Keratinocyte (primary cell): ENCODE data around the gene PLBD2. TPM values are rescaled to one million over a fixed set of nuclear protein-coding genes. Genes with fewer than 3 reads are reported as not detected.

Experiments
- DNase-seq: peaks from one replicate; pipeline ENCODE4 v3.0.0-alpha.2; 2011; ENCODE audit warnings: low read depth, missing footprints, low spot score
- FAIRE-seq: peaks from 2 replicates; lab custom pipeline; 2011; peaks lifted over from hg19 to GRCh38; lab: Jason Lieb, UNC
- H2AFZ ChIP-seq: 2 replicates; pipeline ENCODE4 v1.6.0; 2012; ENCODE audit warnings: low read length, control low read depth, inconsistent platforms; ENCODE audit not compliant: control insufficient read depth
- H3K27ac ChIP-seq: 2 replicates; pipeline ENCODE4 v1.5.1; 2011; ENCODE audit warnings: low read length; ENCODE audit not compliant: control insufficient read depth, insufficient read depth
- H3K27me3 ChIP-seq: 3 replicates; pipeline ENCODE4 v1.6.0; 2011; ENCODE audit warnings: low read length; ENCODE audit not compliant: control insufficient read depth, insufficient read depth; ENCODE audit errors: extremely low read depth
- H3K36me3 ChIP-seq, 2 experiments: 2 replicates in 1 of 2; 3 replicates in 1 of 2; pipeline ENCODE4 v1.5.1; 2011; ENCODE audit warnings: low read length in 2 of 2, mild to moderate bottlenecking in 1 of 2; ENCODE audit not compliant: control insufficient read depth in 2 of 2, insufficient read depth in 2 of 2; ENCODE audit errors: extremely low read depth in 1 of 2
- H3K4me1 ChIP-seq: 3 replicates; pipeline ENCODE4 v1.5.1; 2011; ENCODE audit warnings: low read length; ENCODE audit not compliant: control insufficient read depth, insufficient read depth; ENCODE audit errors: extremely low read depth
- H3K4me2 ChIP-seq: 3 replicates; pipeline ENCODE4 v1.6.0; 2011; ENCODE audit warnings: low read depth, low read length; ENCODE audit not compliant: control insufficient read depth, insufficient read depth; ENCODE audit errors: extremely low read depth
- H3K4me3 ChIP-seq, 3 experiments: fragments of 200-600 bp in 1 of 3; sonication (generic) in 1 of 3; 2 replicates in 2 of 3; 3 replicates in 1 of 3; pipeline ENCODE4 v1.5.1; 2011 to 2016; ENCODE audit warnings: low read length in 3 of 3, mild to moderate bottlenecking in 3 of 3, control low read depth in 2 of 3, inconsistent platforms in 1 of 3, low read depth in 1 of 3, mixed read lengths in 1 of 3, mixed run types in 1 of 3, moderate library complexity in 1 of 3; ENCODE audit not compliant: control insufficient read depth in 2 of 3, insufficient read depth in 2 of 3; ENCODE audit errors: extremely low read depth in 1 of 3
- H3K79me2 ChIP-seq: 2 replicates; pipeline ENCODE4 v1.6.0; 2012; ENCODE audit warnings: low read length; ENCODE audit not compliant: control insufficient read depth, insufficient read depth
- H3K9ac ChIP-seq: 3 replicates; pipeline ENCODE4 v1.6.0; 2011; ENCODE audit warnings: low read length; ENCODE audit not compliant: control insufficient read depth, insufficient read depth; ENCODE audit errors: extremely low read depth
- H3K9me1 ChIP-seq: 3 replicates; pipeline ENCODE4 v1.6.0; 2011; ENCODE audit warnings: low read length; ENCODE audit not compliant: control insufficient read depth, insufficient read depth; ENCODE audit errors: extremely low read depth
- H3K9me3 ChIP-seq: 2 replicates; pipeline ENCODE4 v1.5.1; 2012; ENCODE audit warnings: low read depth, low read length; ENCODE audit not compliant: control insufficient read depth
- H4K20me1 ChIP-seq: 3 replicates; pipeline ENCODE4 v1.6.0; 2011; ENCODE audit warnings: low read length; ENCODE audit not compliant: control insufficient read depth, insufficient read depth; ENCODE audit errors: extremely low read depth
- EZH2 ChIP-seq: IDR thresholded peaks from one replicate; pipeline ENCODE4 v1.6.1; 2012; ENCODE audit warnings: inconsistent platforms, mild to moderate bottlenecking, low read length, moderate library complexity
- dilution Hi-C: fragments of 300-500 bp; cut with MboI; formaldehyde crosslinking; loops from one replicate; pipeline ENCODE4 v1.7.0; 2020; ENCODE audit warnings: low sequenced_read_pairs; ENCODE audit not compliant: extremely low pct_ligation_motif_present
- polyA plus RNA-seq, 5 experiments: library from polyadenylated mRNA; depleted of rRNA in 3 of 5; stranded (reverse) in 3 of 5; stranded (forward) in 1 of 5; unstranded in 1 of 5; fragments of >200 nt; gene quantifications; 1 replicate in 1 of 5; 2 replicates in 3 of 5; 3 replicates in 1 of 5; pipeline versions ENCODE4 v1.2.1 to v1.2.3, GENCODE V29; 2011 to 2012; ENCODE audit warnings: missing spikeins in 2 of 5, low read depth in 1 of 5, low replicate concordance in 1 of 5
- TF ChIP-seq, protein P1 (sequence below), 3 experiments: IDR thresholded peaks in 1 of 3; conservative IDR thresholded peaks in 1 of 3; optimal IDR thresholded peaks in 1 of 3; 2 replicates in 2 of 3; 3 replicates in 1 of 3; pipeline versions ENCODE3 to v1.5.1; 2011; ENCODE audit warnings: low read length in 3 of 3, mild to moderate bottlenecking in 3 of 3, moderate library complexity in 2 of 3, control low read depth in 1 of 3, inconsistent platforms in 1 of 3; ENCODE audit not compliant: insufficient read depth in 2 of 3; ENCODE audit errors: extremely low read depth in 1 of 3

The PLBD2 gene
- polyA plus RNA-seq, 1 donor (not counting 4 experiments of a cell fraction or from before 2014, with no cell fraction given): 12.9 TPM

DNA sequence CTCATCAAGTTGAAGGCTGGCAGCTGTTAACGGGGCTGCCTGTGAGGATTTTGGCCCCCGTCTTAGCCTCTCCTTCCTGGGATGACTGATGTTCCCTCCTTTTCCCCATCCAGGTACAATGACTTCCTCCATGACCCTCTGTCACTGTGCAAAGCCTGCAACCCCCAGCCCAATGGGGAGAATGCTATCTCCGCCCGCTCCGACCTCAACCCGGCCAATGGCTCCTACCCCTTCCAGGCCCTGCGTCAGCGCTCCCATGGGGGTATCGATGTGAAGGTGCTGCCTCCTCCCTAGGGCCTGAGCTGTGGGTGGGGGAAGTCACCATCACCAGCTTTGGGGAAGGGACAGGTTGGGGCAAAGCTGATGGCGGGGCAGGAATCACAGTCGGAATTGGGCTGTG is 29.2 kb downstream of the PLBD2 start:
- Histone ChIP-seq H3K9me3 (no peaks in the 10 kb centered on the region), H3K4me3 (no peak overlapping the region), H3K9ac (no peak overlapping the region), H3K27ac (no peak overlapping the region), H3K4me2 (no peak overlapping the region), H3K9me1 (no peaks in the 10 kb centered on the region), H3K79me2 (no peaks in the 10 kb centered on the region), H3K27me3 (no peaks in the 10 kb centered on the region), H2AFZ (no peak overlapping the region), H3K4me1 (no peaks in the 10 kb centered on the region), H3K36me3 (peaks cover 0 to 29% of the 10 kb centered on the region in 2 experiments), H4K20me1 (no peaks in the 10 kb centered on the region)
- dilution Hi-C loops: no loop called here
- DNase-seq (no peak), FAIRE-seq (no peak)
- TF ChIP-seq, protein P1, sequence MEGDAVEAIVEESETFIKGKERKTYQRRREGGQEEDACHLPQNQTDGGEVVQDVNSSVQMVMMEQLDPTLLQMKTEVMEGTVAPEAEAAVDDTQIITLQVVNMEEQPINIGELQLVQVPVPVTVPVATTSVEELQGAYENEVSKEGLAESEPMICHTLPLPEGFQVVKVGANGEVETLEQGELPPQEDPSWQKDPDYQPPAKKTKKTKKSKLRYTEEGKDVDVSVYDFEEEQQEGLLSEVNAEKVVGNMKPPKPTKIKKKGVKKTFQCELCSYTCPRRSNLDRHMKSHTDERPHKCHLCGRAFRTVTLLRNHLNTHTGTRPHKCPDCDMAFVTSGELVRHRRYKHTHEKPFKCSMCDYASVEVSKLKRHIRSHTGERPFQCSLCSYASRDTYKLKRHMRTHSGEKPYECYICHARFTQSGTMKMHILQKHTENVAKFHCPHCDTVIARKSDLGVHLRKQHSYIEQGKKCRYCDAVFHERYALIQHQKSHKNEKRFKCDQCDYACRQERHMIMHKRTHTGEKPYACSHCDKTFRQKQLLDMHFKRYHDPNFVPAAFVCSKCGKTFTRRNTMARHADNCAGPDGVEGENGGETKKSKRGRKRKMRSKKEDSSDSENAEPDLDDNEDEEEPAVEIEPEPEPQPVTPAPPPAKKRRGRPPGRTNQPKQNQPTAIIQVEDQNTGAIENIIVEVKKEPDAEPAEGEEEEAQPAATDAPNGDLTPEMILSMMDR (optimal IDR thresholded peaks at IDR 0.05 in 1 of 3, IDR thresholded peaks at IDR 0.05 in 1 of 3, conservative IDR thresholded peaks at IDR 0.05 in 1 of 3; ENCODE audit: extremely low read depth in 1 of 3, insufficient read depth in 2 of 3, low read length in 3 of 3): no peak
- no peak for TF ChIP-seq EZH2

DNA sequence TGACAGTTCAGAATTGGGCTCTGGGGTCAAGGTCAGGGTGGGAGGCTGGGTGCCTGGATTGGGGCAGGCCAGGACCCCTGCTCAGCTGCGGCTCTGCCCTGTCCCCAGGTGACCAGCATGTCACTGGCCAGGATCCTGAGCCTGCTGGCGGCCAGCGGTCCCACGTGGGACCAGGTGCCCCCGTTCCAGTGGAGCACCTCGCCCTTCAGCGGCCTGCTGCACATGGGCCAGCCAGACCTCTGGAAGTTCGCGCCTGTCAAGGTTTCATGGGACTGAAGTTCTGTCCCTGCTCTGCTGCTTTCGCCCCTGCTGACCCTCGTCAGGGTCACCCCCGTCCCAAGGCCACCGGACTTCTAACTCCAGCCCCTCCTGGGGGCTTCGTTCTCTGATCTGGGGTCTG is 30.0 kb downstream of the PLBD2 start:
- Histone ChIP-seq H3K4me1 (no peaks in the 10 kb centered on the region), H3K79me2 (no peaks in the 10 kb centered on the region), H3K9me1 (no peaks in the 10 kb centered on the region), H4K20me1 (no peaks in the 10 kb centered on the region), H3K36me3 (peaks cover 0 to 25% of the 10 kb centered on the region in 2 experiments), H3K4me2 (no peak overlapping the region), H3K9me3 (no peaks in the 10 kb centered on the region), H3K9ac (no peak overlapping the region), H2AFZ (no peak overlapping the region), H3K4me3 (no peak overlapping the region), H3K27me3 (no peaks in the 10 kb centered on the region), H3K27ac (no peak overlapping the region)
- no peak for FAIRE-seq
- DNase-seq: no peak
- no peak for TF ChIP-seq EZH2
- TF ChIP-seq, protein P1 (optimal IDR thresholded peaks at IDR 0.05 in 1 of 3, IDR thresholded peaks at IDR 0.05 in 1 of 3, conservative IDR thresholded peaks at IDR 0.05 in 1 of 3; ENCODE audit: extremely low read depth in 1 of 3, insufficient read depth in 2 of 3, low read length in 3 of 3): no peak
- dilution Hi-C loops: no loop called here
